WERI-Rb-1 (cell line): ENCODE data around the gene GNAQ.

ENCODE experiments used
- DNase-seq: peaks from one replicate; pipeline ENCODE4 v3.0.0-alpha.2; 2020
- H3K27ac ChIP-seq: fragments of 250-450 bp; sonication (Bioruptor Pico); 2 replicates; pipeline ENCODE4 v1.5.1; 2020; ENCODE audit warnings: mild to moderate bottlenecking, moderate library complexity
- H3K27me3 ChIP-seq: fragments of 250-450 bp; sonication (Bioruptor Pico); 2 replicates; pipeline ENCODE4 v1.5.1; 2021; ENCODE audit warnings: mild to moderate bottlenecking, low read depth, moderate library complexity; ENCODE audit not compliant: insufficient read depth, severe bottlenecking
- H3K36me3 ChIP-seq: fragments of 250-450 bp; sonication (Bioruptor Pico); 2 replicates; pipeline ENCODE4 v1.5.1; 2020; ENCODE audit warnings: mild to moderate bottlenecking, moderate library complexity
- H3K4me3 ChIP-seq: 2 replicates; pipeline ENCODE4 v1.5.1; 2011; ENCODE audit warnings: low read depth, mild to moderate bottlenecking, control low read depth, low read length
- H3K9me3 ChIP-seq: fragments of 250-450 bp; sonication (Bioruptor Pico); 2 replicates; pipeline ENCODE4 v1.5.1; 2021; ENCODE audit warnings: mild to moderate bottlenecking, moderate library complexity; ENCODE audit not compliant: severe bottlenecking
- TF ChIP-seq, protein P1 (sequence below): IDR thresholded peaks from 2 replicates; pipeline ENCODE4 v1.5.1; 2011; ENCODE audit warnings: low read depth, mild to moderate bottlenecking, control low read depth, inconsistent platforms, low read length

The GNAQ gene

DNA sequence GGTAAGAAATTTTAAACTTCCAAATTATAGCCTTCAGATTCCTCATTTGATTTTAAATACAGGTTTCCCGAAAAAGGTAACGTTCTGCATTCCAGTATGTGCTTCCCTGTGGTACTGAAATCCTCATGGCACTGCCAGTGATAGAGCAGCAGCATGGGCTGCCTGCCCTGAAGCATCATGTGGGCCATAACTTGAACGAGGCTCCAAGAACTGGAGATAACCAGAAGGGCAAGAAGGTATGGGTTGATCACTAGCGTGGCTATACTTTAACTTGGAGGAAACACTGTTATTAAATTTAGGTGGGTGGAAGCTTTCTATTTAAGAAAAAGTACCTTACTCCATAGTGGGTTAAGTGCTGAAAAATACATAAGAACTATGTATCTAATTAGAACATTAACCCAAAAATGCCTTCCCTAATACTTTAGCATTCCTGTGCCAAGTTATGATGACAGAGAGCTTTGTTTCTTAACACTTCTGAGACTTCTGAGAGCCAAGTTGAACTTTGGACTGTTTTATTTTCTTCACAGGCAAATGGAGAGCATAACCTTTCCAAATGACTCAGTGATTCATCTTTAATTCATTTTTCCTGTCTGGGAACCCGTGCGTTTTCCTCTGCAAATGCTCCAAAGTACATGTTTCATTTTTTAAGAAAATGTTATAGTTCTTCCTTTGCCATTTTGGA lies 192.0 kb downstream of the GNAQ start:
- no peak overlapping the region for H3K27ac ChIP-seq
- no peak for DNase-seq
- no peaks in the 10 kb centered on the region for H3K36me3 ChIP-seq
- H3K4me3 ChIP-seq: no peak overlapping the region
- no peaks in the 10 kb centered on the region for H3K27me3 ChIP-seq
- H3K9me3 ChIP-seq: no peaks in the 10 kb centered on the region
- TF ChIP-seq, protein P1, sequence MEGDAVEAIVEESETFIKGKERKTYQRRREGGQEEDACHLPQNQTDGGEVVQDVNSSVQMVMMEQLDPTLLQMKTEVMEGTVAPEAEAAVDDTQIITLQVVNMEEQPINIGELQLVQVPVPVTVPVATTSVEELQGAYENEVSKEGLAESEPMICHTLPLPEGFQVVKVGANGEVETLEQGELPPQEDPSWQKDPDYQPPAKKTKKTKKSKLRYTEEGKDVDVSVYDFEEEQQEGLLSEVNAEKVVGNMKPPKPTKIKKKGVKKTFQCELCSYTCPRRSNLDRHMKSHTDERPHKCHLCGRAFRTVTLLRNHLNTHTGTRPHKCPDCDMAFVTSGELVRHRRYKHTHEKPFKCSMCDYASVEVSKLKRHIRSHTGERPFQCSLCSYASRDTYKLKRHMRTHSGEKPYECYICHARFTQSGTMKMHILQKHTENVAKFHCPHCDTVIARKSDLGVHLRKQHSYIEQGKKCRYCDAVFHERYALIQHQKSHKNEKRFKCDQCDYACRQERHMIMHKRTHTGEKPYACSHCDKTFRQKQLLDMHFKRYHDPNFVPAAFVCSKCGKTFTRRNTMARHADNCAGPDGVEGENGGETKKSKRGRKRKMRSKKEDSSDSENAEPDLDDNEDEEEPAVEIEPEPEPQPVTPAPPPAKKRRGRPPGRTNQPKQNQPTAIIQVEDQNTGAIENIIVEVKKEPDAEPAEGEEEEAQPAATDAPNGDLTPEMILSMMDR: no peak

DNA sequence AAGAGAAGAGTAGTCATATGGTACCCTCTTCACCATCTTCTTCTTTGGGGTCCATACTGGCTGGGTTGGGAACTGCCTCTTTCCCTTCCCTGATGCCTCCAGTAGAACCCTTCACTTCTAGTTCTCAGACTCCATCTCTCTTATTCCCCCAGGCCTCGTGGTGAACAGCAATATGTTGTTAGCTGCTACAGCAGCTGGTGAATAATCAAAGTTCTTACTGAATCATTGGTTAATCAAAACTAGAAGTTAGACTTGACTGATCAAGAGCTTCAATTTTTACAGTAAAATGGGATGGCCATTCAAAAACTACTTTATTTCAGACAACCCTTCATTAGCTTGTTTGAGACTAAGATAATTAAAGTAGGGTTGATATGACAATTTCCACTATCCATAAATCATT lies 192.6 kb downstream of the GNAQ start:
- H3K4me3 ChIP-seq: no peak overlapping the region
- TF ChIP-seq, protein P1: no peak
- no peak for DNase-seq
- no peaks in the 10 kb centered on the region for H3K36me3 ChIP-seq
- H3K27ac ChIP-seq: no peak overlapping the region
- no peaks in the 10 kb centered on the region for H3K27me3 ChIP-seq
- no peaks in the 10 kb centered on the region for H3K9me3 ChIP-seq

DNA sequence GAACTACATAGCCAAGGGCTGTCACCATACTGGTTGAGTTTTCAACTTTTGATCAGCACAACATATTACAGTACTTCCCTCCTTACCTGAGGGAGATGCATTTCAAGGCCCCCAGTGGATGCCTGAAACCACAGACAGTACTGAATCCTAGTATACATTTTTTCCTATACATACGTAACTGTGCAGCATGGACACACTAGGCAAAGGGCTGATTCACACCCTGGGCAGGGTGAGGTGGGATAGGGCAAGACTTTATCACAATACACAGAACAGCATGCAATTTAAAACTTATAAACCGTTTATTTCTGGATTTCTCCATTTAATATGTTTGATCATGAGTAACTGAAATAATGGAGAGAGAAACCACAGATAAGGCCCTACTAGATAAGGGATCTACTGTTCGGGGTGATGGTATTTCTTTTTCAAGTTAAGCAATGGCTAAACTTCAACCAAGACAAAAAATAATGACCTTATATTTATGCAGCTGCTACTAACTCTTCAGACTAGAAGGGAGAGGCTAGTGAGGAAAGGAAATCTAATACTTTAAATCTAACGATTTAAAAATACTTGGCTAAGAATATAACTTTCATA lies 196.6 kb downstream of the GNAQ start:
- no peaks in the 10 kb centered on the region for H3K27me3 ChIP-seq
- DNase-seq: no peak
- H3K4me3 ChIP-seq: no peak overlapping the region
- no peaks in the 10 kb centered on the region for H3K9me3 ChIP-seq
- no peaks in the 10 kb centered on the region for H3K36me3 ChIP-seq
- TF ChIP-seq, protein P1: no peak
- H3K27ac ChIP-seq: no peak overlapping the region

DNA sequence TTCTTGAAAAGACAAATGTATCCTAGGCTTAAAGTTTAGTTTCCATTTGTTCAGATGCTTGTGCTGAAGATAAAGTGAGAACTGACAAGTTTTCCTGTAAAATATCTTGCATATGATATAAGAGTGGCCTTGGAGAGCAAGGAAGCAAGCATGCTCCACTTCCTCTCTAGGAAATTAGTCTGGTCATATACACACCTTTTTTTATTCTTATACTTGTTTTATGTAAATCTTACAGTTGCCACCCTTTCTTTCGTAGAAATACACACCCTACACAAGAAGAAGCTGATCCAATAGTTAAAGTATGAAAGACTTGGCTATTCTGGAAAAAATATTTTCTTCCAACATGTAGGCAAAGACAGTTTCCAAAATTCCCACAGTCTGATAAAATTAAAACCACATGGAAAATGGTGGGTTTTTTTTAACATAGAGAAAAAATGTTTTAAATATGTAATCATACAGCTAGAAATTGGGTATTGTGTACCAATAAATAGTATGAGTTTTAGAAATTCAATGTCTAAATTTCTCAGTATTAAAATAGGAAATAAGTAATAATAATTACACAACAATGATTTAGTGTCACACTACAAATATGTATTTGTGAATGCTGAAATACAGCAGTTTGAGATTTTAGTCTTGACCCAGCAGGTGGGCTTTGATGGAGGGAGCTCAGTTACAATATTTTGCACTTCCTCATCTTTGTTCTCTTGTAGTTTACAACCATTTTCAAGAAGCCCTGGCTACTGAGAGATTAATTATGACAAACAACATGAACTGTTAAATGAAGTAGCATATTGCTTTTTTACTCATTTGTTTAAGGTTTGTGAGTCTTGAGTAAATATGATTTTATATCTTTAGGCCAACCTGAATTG lies 197.8 kb downstream of the GNAQ start:
- Histone ChIP-seq H3K27ac (no peak overlapping the region), H3K36me3 (no peaks in the 10 kb centered on the region), H3K27me3 (no peaks in the 10 kb centered on the region), H3K9me3 (no peaks in the 10 kb centered on the region), H3K4me3 (no peak overlapping the region)
- TF ChIP-seq, protein P1: no peak
- DNase-seq: no peak

DNA sequence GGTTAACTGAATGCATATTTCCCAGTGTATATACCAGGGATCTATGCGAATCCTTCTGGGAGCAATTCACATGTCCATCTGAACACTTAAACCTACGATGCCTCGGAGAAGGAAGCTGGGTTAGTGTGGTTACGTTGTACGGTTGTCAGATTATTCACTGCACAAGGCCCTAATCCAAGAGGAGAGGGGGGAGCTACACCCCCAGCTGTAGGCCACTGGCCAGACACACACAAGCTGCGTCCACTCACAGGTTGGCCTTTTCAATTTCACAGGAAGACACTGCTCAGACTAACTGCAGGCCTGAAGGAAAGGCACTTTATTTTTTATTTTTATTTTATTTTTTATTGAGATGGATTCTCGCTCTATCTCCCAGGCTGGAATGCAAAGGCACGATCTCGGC lies 199.0 kb downstream of the GNAQ start:
- Histone ChIP-seq H3K36me3 (no peaks in the 10 kb centered on the region), H3K4me3 (no peak overlapping the region), H3K27ac (no peak overlapping the region), H3K9me3 (no peaks in the 10 kb centered on the region), H3K27me3 (no peaks in the 10 kb centered on the region)
- TF ChIP-seq, protein P1: no peak
- DNase-seq: no peak
